Mammary epithelial cell (primary cell): ENCODE measurements around the gene CTPS2.

Experiments used
- CTCF ChIP-seq, 2 donors: IDR thresholded peaks in 1 of 2; conservative IDR thresholded peaks in 1 of 2; 2 replicates each; pipeline ENCODE4 v1.5.1; 2011 to 2012; ENCODE audit warnings: inconsistent platforms in 2 of 2, low read length in 2 of 2, mild to moderate bottlenecking in 2 of 2, control low read depth in 1 of 2, low read depth in 1 of 2; ENCODE audit not compliant: insufficient read depth in 1 of 2; ENCODE audit errors: extremely low read depth in 1 of 2
- EZH2 ChIP-seq: IDR thresholded peaks from 2 replicates; pipeline ENCODE4 v1.6.1; 2012; ENCODE audit warnings: low read length, inconsistent platforms, borderline replicate concordance

DNA sequence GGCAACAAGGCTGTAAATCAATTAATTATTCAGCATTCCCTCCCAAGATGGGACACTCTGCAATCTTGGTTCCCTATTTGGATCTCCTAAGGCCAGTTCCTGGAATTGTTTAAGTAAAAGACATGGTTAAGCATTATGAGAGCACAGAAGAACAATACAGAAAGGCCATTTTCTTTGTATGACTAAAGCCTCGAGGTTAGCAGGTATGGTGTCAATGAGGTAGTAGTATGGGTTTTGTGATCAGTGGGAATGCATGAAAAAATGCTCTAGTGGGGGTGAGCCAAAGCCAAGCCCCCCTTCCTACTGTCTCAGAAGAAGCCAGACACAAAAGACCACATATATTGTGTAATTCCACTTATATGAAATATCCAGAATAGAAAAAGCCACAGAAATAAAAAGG, 124.2 kb downstream of the CTPS2 start:
- no peak for TF ChIP-seq EZH2
- TF ChIP-seq CTCF (conservative IDR thresholded peaks at IDR 0.05 in 1 of 2, IDR thresholded peaks at IDR 0.05 in 1 of 2; ENCODE audit: extremely low read depth in 1 of 2, insufficient read depth in 1 of 2, low read depth in 1 of 2, low read length in 2 of 2): no peak
